Measurements from ENCODE around the gene RHNO1. TPM values are rescaled to one million over a fixed set of nuclear protein-coding genes. Genes with fewer than 3 reads are reported as not detected.

Gene RHNO1
- total and polyA plus RNA-seq, 3 experiments from 2014 or later: 41.9 to 60.0 (median 45.4) TPM

DNA sequence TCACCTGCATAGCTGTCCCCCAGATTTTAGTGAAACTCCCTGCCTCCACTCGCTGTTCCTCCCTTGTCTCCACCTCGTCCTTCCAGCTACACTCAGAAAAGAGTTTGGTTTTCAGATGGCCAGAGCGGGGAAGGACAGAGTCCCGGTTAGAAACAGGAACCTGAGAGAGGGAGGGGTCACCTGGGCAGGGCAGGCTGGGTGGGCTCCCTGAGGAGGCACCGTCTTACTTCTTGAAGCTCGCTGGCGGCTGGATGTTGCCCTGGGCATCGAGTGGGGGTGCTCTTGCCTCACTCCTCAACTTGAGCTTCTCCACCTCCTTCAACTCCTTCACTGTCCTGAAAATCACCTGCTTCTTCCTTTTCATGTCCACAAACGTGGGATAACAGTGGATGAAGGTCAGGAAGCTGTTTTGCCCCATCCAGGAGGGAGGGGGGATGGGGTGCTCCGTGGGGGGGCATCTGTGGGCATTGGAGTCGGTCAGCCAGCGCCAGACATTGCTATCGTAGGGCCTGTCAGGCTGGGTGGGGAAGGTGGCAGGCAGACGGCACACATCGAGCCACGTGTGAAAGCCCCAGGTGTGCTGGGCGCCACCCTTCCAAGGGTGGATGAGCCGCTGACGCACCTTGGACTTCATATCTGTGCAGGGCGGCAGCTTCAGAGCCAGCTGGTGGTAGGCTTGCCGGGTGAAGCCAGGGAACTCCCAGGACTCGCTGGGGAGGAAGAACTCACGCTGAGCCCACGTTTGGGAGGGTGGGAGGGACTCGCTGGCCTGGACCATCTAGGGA lies 22.2 kb upstream of the RHNO1 start:
- no peaks in the 10 kb centered on the region for H3K4me1 ChIP-seq (ENCODE audit: insufficient read depth, low read length)
- ChIA-PET CTCF (interaction anchor here (1.3 kb wide), 1 partner anchor 17 kb away, joined by 3 read pairs; no protein-coding TSS in a partner anchor), POLR2A (no interaction called here)
- Mint-ChIP-seq H3K27me3 (no peaks in the 10 kb centered on the region), H3K4me1 (no peaks in the 10 kb centered on the region), H3K36me3 (peaks cover 0 to 56% (median 8%) of the 10 kb centered on the region in 3 donors), H3K9me3 (no peaks in the 10 kb centered on the region), H3K4me3 (no peak overlapping the region), H3K27ac (peak overlapping the region in 1 of 8 donors; percentile 75)
- no peak overlapping the region for H3K27ac ChIP-seq (ENCODE audit: low read depth, low read length)
- H3K27me3 ChIP-seq (ENCODE audit: insufficient read depth, low read length, poor library complexity, severe bottlenecking): no peaks in the 10 kb centered on the region
- no peaks in the 10 kb centered on the region for H3K36me3 ChIP-seq (ENCODE audit: insufficient read depth, low read length)
- H3K9me3 ChIP-seq (ENCODE audit: low read length): no peaks in the 10 kb centered on the region
- DNase-seq: no peak
- H3K4me3 ChIP-seq (ENCODE audit: low read length): no peak overlapping the region

DNA sequence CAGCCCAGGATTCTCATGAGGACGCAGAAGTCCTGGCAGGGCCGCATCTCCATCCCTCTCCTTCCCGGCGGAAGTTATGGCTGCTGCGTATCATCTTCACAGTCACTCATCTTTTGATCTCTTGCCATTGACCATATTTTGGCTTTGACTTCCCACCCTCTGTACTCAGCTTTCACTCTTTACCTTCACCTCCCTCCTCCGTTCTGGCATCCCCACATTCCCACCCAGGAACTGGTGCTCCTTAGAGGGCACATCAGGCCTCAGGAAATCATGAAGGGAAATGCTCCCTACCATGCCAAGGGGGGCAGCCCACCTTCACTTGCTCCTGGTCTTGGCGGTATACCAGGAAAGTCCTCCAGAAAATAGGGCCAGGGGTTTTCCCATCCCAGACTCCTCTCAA lies 21.5 kb upstream of the RHNO1 start:
- no peak for DNase-seq
- Mint-ChIP-seq H3K27ac (peak overlapping the region in 1 of 8 donors; percentile 57), H3K4me1 (no peaks in the 10 kb centered on the region), H3K4me3 (no peak overlapping the region), H3K36me3 (peaks cover 0 to 55% (median 8%) of the 10 kb centered on the region in 3 donors), H3K9me3 (no peaks in the 10 kb centered on the region), H3K27me3 (no peaks in the 10 kb centered on the region)
- POLR2A ChIA-PET: no interaction called here
- H3K4me1 ChIP-seq (ENCODE audit: insufficient read depth, low read length): no peaks in the 10 kb centered on the region
- no peak overlapping the region for H3K27ac ChIP-seq (ENCODE audit: low read depth, low read length)
- no peaks in the 10 kb centered on the region for H3K27me3 ChIP-seq (ENCODE audit: insufficient read depth, low read length, poor library complexity, severe bottlenecking)
- no peaks in the 10 kb centered on the region for H3K9me3 ChIP-seq (ENCODE audit: low read length)
- H3K4me3 ChIP-seq (ENCODE audit: low read length): no peak overlapping the region
- H3K36me3 ChIP-seq (ENCODE audit: insufficient read depth, low read length): no peaks in the 10 kb centered on the region
- CTCF ChIA-PET: no interaction called here

DNA sequence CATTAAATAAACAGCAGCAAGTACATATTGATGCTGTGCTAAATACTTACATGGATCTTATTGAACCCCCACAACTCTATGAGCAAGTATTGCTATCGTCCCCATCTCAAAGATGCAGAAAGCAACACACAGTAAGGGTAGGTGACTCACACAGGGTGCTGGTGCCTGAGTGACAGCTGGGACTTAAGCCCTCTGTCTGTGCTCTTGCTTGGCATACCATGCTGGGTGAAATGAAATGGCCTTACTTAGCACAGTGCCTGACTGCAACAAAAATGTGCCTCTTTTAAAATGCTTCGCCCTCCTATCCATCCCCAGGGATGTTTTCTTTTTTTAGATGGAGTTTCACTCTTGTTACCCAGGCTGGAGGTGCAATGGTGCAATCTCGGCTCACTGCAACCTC lies 21.0 kb upstream of the RHNO1 start:
- POLR2A ChIA-PET: no interaction called here
- H3K36me3 Mint-ChIP-seq: peaks cover 0 to 54% (median 8%) of the 10 kb centered on the region in 3 donors
- Histone ChIP-seq H3K36me3 (ENCODE audit: insufficient read depth, low read length) (no peaks in the 10 kb centered on the region), H3K4me1 (ENCODE audit: insufficient read depth, low read length) (no peaks in the 10 kb centered on the region), H3K27ac (ENCODE audit: low read depth, low read length) (no peak overlapping the region), H3K27me3 (ENCODE audit: insufficient read depth, low read length, poor library complexity, severe bottlenecking) (no peaks in the 10 kb centered on the region), H3K9me3 (ENCODE audit: low read length) (no peaks in the 10 kb centered on the region), H3K4me3 (ENCODE audit: low read length) (no peak overlapping the region)
- H3K27ac Mint-ChIP-seq: peak overlapping the region in 5 of 8 donors; percentile 23 to 63 (median 32)
- CTCF ChIA-PET: no interaction called here
- H3K9me3 Mint-ChIP-seq: no peaks in the 10 kb centered on the region
- no peak for DNase-seq
- H3K4me1 Mint-ChIP-seq: no peaks in the 10 kb centered on the region
- no peak overlapping the region for H3K4me3 Mint-ChIP-seq
- no peaks in the 10 kb centered on the region for H3K27me3 Mint-ChIP-seq

DNA sequence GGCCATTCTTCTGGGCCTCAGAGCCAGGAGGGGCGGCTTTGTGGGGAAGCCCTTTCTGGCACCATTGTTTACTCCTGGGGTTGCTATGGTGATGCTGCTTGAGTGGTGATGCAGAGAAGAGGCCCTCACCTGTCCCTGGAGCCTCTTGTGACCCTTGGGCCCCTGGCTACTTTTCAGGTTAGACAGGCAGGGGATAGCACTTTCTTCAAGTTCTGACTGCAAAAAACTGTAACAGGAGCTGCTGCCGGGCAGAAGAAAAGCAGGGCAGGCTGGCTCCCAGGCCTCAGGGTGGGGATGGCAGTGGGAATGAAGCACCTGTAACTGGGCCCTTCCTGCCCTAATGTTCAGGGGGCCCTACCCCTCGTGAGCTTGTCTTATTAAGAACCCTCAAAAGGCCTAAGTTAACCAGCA lies 20.0 kb upstream of the RHNO1 start, which contains the start of gene TEX52:
Gene TEX52 (minus strand): TSS at position 19 of the 411 bp plus-strand sequence. CDS start 13 bp downstream, at position 6.
- no peaks in the 10 kb centered on the region for H3K4me1 Mint-ChIP-seq

DNA sequence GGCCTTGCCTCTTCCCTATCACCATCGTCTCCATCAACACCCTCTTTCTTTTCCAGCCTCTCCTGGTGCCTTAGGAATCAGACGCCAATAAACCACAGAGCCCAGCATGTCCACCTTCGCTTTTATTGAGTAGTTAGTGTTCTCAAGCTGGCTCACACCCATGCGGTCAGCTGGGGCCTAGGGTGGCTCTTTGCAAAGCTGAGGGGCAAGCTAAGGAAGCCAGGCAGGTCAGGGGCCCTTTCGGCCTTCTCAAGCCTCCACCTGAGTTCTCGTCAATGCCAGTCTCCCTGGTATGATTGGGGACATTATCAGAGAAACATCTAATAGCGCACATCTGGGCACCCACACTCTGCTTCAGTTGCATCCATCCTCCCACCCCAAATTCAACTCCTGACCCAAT lies 19.4 kb upstream of the RHNO1 start:
- Mint-ChIP-seq H3K27me3 (no peaks in the 10 kb centered on the region), H3K4me3 (no peak overlapping the region), H3K36me3 (peaks cover 0 to 50% (median 4%) of the 10 kb centered on the region in 3 donors), H3K27ac (peak overlapping the region in 1 of 8 donors; percentile 17), H3K4me1 (no peaks in the 10 kb centered on the region), H3K9me3 (no peaks in the 10 kb centered on the region)
- CTCF ChIA-PET: interaction anchor here (0.9 kb wide), 1 partner anchor 18 kb away, joined by 3 read pairs; no protein-coding TSS in a partner anchor
- POLR2A ChIA-PET: no interaction called here
- H3K27me3 ChIP-seq (ENCODE audit: insufficient read depth, low read length, poor library complexity, severe bottlenecking): no peaks in the 10 kb centered on the region
- H3K4me1 ChIP-seq (ENCODE audit: insufficient read depth, low read length): no peaks in the 10 kb centered on the region
- DNase-seq: no peak
- no peak overlapping the region for H3K4me3 ChIP-seq (ENCODE audit: low read length)
- no peaks in the 10 kb centered on the region for H3K9me3 ChIP-seq (ENCODE audit: low read length)
- H3K36me3 ChIP-seq (ENCODE audit: insufficient read depth, low read length): no peaks in the 10 kb centered on the region
- H3K27ac ChIP-seq (ENCODE audit: low read depth, low read length): no peak overlapping the region

More for the DNA sequence above, 20.0 kb upstream of the RHNO1 start, which contains the start of gene TEX52:
- H3K27me3 ChIP-seq (ENCODE audit: insufficient read depth, low read length, poor library complexity, severe bottlenecking): no peaks in the 10 kb centered on the region
- Mint-ChIP-seq H3K27ac (peak within 1 kb of the TSS in 5 of 8 donors; percentile 23 to 63 (median 32)), H3K27me3 (no peaks in the 10 kb centered on the region), H3K9me3 (no peaks in the 10 kb centered on the region), H3K36me3 (peaks cover 0 to 52% (median 5%) of the 10 kb centered on the region in 3 donors), H3K4me3 (no peak within 1 kb of the TSS)
- H3K36me3 ChIP-seq (ENCODE audit: insufficient read depth, low read length): no peaks in the 10 kb centered on the region
- no peak within 1 kb of the TSS for H3K4me3 ChIP-seq (ENCODE audit: low read length)
- no peak for DNase-seq
- no peaks in the 10 kb centered on the region for H3K9me3 ChIP-seq (ENCODE audit: low read length)
- H3K27ac ChIP-seq (ENCODE audit: low read depth, low read length): no peak within 1 kb of the TSS
- no peaks in the 10 kb centered on the region for H3K4me1 ChIP-seq (ENCODE audit: insufficient read depth, low read length)
- CTCF ChIA-PET: interaction anchor here (0.9 kb wide), 1 partner anchor 19 kb away, joined by 3 read pairs; no protein-coding TSS in a partner anchor
- POLR2A ChIA-PET: no interaction called here

DNA sequence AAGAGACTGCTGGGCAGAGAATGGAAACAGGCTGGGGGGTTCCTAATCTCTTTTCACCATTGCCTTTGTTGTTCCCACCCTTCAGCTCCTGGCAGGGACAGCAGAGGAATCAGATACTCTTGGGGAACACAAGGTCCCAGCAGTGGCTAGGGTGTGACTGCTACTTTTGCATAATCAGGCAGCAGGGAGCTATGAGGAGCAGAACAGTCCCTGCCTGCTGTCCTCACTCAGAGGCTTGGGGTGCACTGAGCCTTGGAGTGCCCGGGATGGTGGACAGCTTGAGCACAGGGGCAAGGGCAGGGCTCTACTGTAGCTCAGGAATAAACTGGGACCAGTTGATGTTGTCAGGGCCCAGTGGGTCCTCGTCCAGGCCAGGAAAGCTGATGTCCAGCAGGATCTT lies 18.7 kb upstream of the RHNO1 start:
- ChIA-PET POLR2A (no interaction called here), CTCF (no interaction called here)
- peak overlapping the region in 3 of 8 donors; percentile 9 to 91 (median 15) for H3K27ac Mint-ChIP-seq
- H3K27ac ChIP-seq (ENCODE audit: low read depth, low read length): no peak overlapping the region
- no peaks in the 10 kb centered on the region for H3K9me3 ChIP-seq (ENCODE audit: low read length)
- no peaks in the 10 kb centered on the region for H3K4me1 ChIP-seq (ENCODE audit: insufficient read depth, low read length)
- DNase-seq: no peak
- no peaks in the 10 kb centered on the region for H3K4me1 Mint-ChIP-seq
- H3K4me3 Mint-ChIP-seq: no peak overlapping the region
- H3K9me3 Mint-ChIP-seq: no peaks in the 10 kb centered on the region
- peaks cover 0 to 48% (median 4%) of the 10 kb centered on the region in 3 donors for H3K36me3 Mint-ChIP-seq
- no peaks in the 10 kb centered on the region for H3K27me3 ChIP-seq (ENCODE audit: insufficient read depth, low read length, poor library complexity, severe bottlenecking)
- H3K36me3 ChIP-seq (ENCODE audit: insufficient read depth, low read length): no peaks in the 10 kb centered on the region
- no peaks in the 10 kb centered on the region for H3K27me3 Mint-ChIP-seq
- no peak overlapping the region for H3K4me3 ChIP-seq (ENCODE audit: low read length)

DNA sequence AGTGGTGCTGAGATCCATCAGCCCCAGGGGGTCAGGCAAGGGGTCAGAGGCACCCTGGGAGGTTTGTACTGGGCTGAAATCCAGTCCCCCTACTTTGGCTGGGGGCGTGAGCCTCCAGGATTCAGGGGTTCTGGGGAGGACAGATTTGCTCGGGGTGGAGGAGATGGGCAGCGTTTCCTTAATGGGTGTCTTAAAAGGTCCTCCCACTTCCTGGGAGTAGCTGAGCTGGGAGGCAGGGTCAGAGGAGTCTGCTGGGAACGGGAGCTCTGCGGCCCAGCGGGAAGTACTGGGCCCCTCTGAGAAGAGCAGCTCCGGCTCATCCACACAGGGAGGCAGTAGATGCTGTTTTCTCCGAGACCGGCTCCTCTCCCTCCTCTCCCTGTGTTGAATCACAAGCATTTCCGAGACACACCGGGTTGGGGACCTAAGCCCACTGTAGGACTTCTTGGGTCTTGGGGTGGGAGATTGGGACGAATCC lies 18.0 kb upstream of the RHNO1 start:
- H3K27me3 ChIP-seq (ENCODE audit: insufficient read depth, low read length, poor library complexity, severe bottlenecking): no peaks in the 10 kb centered on the region
- Mint-ChIP-seq H3K27me3 (no peaks in the 10 kb centered on the region), H3K4me3 (no peak overlapping the region), H3K4me1 (no peaks in the 10 kb centered on the region), H3K36me3 (peaks cover 0 to 47% (median 4%) of the 10 kb centered on the region in 3 donors), H3K27ac (peak overlapping the region in 1 of 8 donors; percentile 43), H3K9me3 (no peaks in the 10 kb centered on the region)
- ChIA-PET CTCF (no interaction called here), POLR2A (no interaction called here)
- H3K4me3 ChIP-seq (ENCODE audit: low read length): no peak overlapping the region
- H3K4me1 ChIP-seq (ENCODE audit: insufficient read depth, low read length): no peaks in the 10 kb centered on the region
- H3K36me3 ChIP-seq (ENCODE audit: insufficient read depth, low read length): no peaks in the 10 kb centered on the region
- DNase-seq: no peak
- H3K27ac ChIP-seq (ENCODE audit: low read depth, low read length): no peak overlapping the region
- no peaks in the 10 kb centered on the region for H3K9me3 ChIP-seq (ENCODE audit: low read length)

DNA sequence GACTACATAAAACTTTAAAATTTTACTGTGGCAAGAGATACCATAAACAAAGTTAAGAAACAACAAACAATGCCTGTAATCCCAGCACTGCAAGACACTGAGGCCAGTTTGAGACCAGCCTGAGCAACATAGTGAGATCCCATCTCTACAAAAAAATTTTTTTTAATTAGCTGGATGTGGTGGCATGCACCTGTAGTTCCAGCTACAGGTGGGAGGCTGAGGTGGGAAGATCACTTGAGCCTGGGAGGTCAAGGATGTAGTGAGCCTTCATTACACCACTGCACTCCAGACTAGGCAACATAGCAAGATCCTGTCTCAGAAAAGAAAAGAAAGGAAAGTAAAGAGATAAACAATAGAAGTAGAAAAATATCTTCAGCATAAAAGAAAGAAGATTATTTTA lies 16.9 kb upstream of the RHNO1 start:
- Histone ChIP-seq H3K27ac (ENCODE audit: low read depth, low read length) (no peak overlapping the region), H3K4me3 (ENCODE audit: low read length) (no peak overlapping the region), H3K36me3 (ENCODE audit: insufficient read depth, low read length) (no peaks in the 10 kb centered on the region), H3K4me1 (ENCODE audit: insufficient read depth, low read length) (no peaks in the 10 kb centered on the region), H3K27me3 (ENCODE audit: insufficient read depth, low read length, poor library complexity, severe bottlenecking) (no peaks in the 10 kb centered on the region), H3K9me3 (ENCODE audit: low read length) (no peaks in the 10 kb centered on the region)
- Mint-ChIP-seq H3K36me3 (peaks cover 0 to 41% (median 4%) of the 10 kb centered on the region in 3 donors), H3K27ac (peak overlapping the region in 2 of 8 donors; percentile 20 to 71), H3K4me1 (no peaks in the 10 kb centered on the region), H3K4me3 (no peak overlapping the region), H3K27me3 (no peaks in the 10 kb centered on the region), H3K9me3 (no peaks in the 10 kb centered on the region)
- no peak for DNase-seq
- ChIA-PET CTCF (no interaction called here), POLR2A (no interaction called here)

Measured in CD8-positive, alpha-beta memory T cell (primary cell).